Measurements from ENCODE around the gene STK11. TPM values are rescaled to one million over a fixed set of nuclear protein-coding genes. Genes with fewer than 3 reads are reported as not detected.

Gene STK11
- total RNA-seq, 1 donor from 2014 or later = 61.3 TPM

DNA sequence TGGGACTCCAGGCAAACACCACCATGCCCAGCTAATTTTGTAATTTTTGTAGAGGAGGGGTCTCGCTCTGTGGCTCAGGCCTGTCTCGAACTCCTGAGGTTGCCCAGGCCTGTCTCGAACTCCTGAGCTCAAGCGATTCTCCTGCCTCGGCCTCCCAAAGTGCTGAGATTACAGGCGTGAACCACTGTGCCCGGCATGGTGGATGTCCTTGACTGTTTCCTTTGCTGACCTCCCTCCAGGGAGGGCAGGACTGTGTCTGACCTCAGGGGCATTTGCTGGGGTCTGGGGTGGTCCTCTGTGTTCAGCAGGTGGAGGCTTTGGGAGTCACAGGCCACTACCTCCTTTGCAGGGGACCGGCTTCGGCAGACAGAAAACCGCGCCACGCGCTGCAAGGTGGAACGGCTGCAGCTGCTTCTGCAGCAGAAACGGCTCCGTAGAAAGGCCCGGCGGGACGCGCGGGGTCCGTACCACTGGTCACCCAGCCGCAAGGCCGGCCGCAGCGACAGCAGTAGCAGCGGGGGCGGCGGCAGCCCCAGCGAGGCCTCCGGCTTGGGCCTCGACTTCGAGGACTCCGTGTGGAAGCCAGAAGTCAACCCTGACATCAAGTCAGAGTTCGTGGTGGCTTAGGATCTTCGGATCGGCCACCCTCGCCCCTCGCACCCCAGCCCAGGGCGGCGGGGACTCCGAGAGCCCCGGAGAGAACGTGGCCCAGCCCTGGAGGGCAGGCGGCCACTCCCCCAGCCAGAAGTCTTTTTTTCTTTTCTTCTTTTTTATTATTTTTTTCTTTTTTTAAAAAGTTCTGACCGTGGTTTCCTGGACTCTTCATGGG is 51.3 kb downstream of the STK11 start:
- peak overlapping the region; percentile 10 for H3K4me3 Mint-ChIP-seq (ENCODE audit: unreplicated experiment)
- no peaks in the 10 kb centered on the region for H3K9me3 Mint-ChIP-seq (ENCODE audit: unreplicated experiment)
- TF ChIP-seq CTCF (IDR thresholded peaks at IDR 0.05) = no peak
- peak overlapping the region; percentile 95 for H3K27ac Mint-ChIP-seq (ENCODE audit: unreplicated experiment)
- H3K36me3 Mint-ChIP-seq (ENCODE audit: unreplicated experiment) = peaks cover 31% of the 10 kb centered on the region
- peaks cover 69% of the 10 kb centered on the region for H3K4me1 Mint-ChIP-seq (ENCODE audit: unreplicated experiment)
- no peak for DNase-seq (ENCODE audit: extremely low spot score, unreplicated experiment)
- H3K27me3 Mint-ChIP-seq (ENCODE audit: unreplicated experiment) = no peaks in the 10 kb centered on the region

DNA sequence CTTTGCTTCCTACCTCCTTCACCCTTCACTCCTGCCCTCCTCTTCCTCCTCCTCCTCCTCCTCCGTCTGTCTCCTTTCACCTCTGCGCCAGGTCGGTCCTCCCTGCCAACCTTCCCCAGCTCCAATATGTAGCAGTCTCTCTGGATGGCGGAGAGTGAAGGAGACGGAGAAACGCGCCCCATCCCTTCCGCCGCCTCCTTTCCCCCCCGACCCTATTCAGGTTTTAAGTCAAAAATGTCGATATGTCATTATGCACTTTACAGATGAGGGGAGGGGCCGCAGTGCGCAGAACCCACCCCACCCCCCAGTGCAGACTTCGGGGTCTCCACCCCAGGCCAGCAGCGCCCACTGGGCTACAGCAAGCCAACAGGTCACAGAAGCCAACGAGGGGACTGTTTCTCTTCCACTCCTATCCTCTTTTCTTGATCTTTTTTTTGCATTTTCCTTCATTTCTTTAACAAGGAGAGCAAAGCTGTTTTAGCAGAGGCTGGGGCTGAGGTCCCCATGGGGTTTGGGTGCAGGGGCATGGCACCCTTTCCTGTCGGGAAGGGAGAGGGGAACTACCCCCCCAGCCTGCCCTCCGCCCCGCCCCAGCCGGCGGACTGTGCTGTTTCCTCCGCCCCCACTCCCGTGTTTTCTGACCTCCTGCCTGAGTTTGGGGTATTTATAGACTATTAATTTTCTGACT is 52.0 kb downstream of the STK11 start:
- DNase-seq (ENCODE audit: extremely low spot score, unreplicated experiment) = no peak
- no peaks in the 10 kb centered on the region for H3K9me3 Mint-ChIP-seq (ENCODE audit: unreplicated experiment)
- H3K36me3 Mint-ChIP-seq (ENCODE audit: unreplicated experiment) = peaks cover 27% of the 10 kb centered on the region
- peak overlapping the region; percentile 18 for H3K4me3 Mint-ChIP-seq (ENCODE audit: unreplicated experiment)
- no peak for TF ChIP-seq CTCF (IDR thresholded peaks at IDR 0.05)
- peak overlapping the region; percentile 95 for H3K27ac Mint-ChIP-seq (ENCODE audit: unreplicated experiment)
- H3K4me1 Mint-ChIP-seq (ENCODE audit: unreplicated experiment) = peaks cover 72% of the 10 kb centered on the region
- no peaks in the 10 kb centered on the region for H3K27me3 Mint-ChIP-seq (ENCODE audit: unreplicated experiment)

GRCh38 chr19:1258163-1258492 is 52.5 kb downstream of the STK11 start:
- Mint-ChIP-seq H3K4me3 (ENCODE audit: unreplicated experiment) (peak overlapping the region; percentile 14), H3K9me3 (ENCODE audit: unreplicated experiment) (no peaks in the 10 kb centered on the region), H3K4me1 (ENCODE audit: unreplicated experiment) (peaks cover 77% of the 10 kb centered on the region), H3K27ac (ENCODE audit: unreplicated experiment) (peak overlapping the region; percentile 95), H3K27me3 (ENCODE audit: unreplicated experiment) (no peaks in the 10 kb centered on the region), H3K36me3 (ENCODE audit: unreplicated experiment) (peaks cover 27% of the 10 kb centered on the region)
- TF ChIP-seq CTCF (IDR thresholded peaks at IDR 0.05) = no peak
- no peak for DNase-seq (ENCODE audit: extremely low spot score, unreplicated experiment)

DNA sequence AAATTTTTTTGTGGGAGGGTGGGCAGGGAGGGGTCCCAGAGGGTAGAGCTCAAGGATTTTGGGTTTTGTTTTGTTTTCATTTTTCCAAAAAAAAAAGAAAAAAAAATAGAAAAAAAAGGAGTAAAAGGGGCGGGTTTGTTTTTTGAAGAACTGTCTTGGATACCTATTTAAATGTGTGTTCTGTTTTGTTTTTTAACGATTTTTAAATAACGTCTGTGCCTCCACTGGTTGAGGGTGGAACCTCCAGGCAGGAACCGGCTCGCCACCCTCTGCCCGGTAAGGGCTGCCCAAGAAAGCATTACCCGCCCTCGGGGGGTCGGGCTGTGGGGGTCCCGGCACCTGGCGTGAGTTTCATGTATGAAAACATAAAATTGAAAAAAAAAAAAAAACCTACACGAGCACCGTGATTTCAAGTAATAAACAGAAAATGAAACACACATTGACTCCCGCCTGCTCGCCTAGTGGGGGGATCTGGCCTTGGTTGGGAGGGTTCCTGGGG is 53.2 kb downstream of the STK11 start:
- H3K4me3 Mint-ChIP-seq (ENCODE audit: unreplicated experiment) = peak overlapping the region; percentile 53
- H3K27me3 Mint-ChIP-seq (ENCODE audit: unreplicated experiment) = no peaks in the 10 kb centered on the region
- peaks cover 27% of the 10 kb centered on the region for H3K36me3 Mint-ChIP-seq (ENCODE audit: unreplicated experiment)
- peak overlapping the region; percentile 95 for H3K27ac Mint-ChIP-seq (ENCODE audit: unreplicated experiment)
- peaks cover 77% of the 10 kb centered on the region for H3K4me1 Mint-ChIP-seq (ENCODE audit: unreplicated experiment)
- no peak for DNase-seq (ENCODE audit: extremely low spot score, unreplicated experiment)
- no peak for TF ChIP-seq CTCF (IDR thresholded peaks at IDR 0.05)
- H3K9me3 Mint-ChIP-seq (ENCODE audit: unreplicated experiment) = no peaks in the 10 kb centered on the region

Measured in osteocyte (in vitro differentiated cells).